ENCODE results near the gene SEMA6D. TPM values are rescaled to one million over a fixed set of nuclear protein-coding genes. Genes with fewer than 3 reads are reported as not detected.

SEMA6D gene
- total and polyA plus RNA-seq, 10 of the 15 experiments (the other 5 are each of a cell fraction or from before 2014, with no cell fraction given), result 0.01 to 0.52 (median 0.09) TPM; not detected in 6

DNA sequence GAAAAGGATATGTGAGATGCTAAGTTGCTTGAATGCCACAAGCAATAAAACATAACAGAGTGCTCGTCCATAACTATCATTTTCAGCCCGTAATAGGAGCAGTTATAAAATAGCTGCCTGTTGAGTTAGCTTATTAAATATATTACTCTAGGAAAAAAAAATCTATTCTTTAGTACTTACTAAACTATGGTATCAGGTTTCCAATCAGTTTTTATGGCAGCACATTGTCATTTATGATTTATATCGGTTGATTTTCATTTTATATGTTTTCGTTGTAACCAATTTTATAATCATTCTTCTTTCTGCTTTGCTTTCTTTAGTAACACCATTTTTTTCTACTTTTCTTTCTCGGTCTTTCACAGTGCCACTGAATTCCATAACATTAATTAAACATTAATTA, 51.9 kb downstream of the SEMA6D start:
- ChIA-PET CTCF (no interaction called here), RAD21 (ENCODE audit: unreplicated experiment) (no interaction called here), POLR2A (no interaction called here), SMC1A (ENCODE audit: uncharacterized antibody, unreplicated experiment) (no interaction called here)
- WGBS (ENCODE audit: insufficient coverage, insufficient replicate concordance, low lambda C conversion rate, missing lambda C conversion rate), result 40% methylated on average over 5 of the region's 5 CpGs
- TF ChIP-seq SPI1 (IDR thresholded peaks at IDR 0.05; ENCODE audit: borderline replicate concordance, insufficient read depth, low read depth, low read length), result no peak
- TF ChIP-seq ZSCAN29 (IDR thresholded peaks at IDR 0.05), result no peak
- TF ChIP-seq HDAC6 (IDR thresholded peaks at IDR 0.05; ENCODE audit: unreplicated experiment), result no peak
- TF ChIP-seq BHLHE40 (IDR thresholded peaks at IDR 0.05; ENCODE audit: borderline replicate concordance in 1 of 2, low read depth in 2 of 2, low read length in 1 of 2), result no peak
- TF ChIP-seq MEF2B (IDR thresholded peaks at IDR 0.05; ENCODE audit: partially characterized antibody, poor library complexity, severe bottlenecking), result no peak
- no peak for TF ChIP-seq BACH1 (IDR thresholded peaks at IDR 0.05; ENCODE audit: borderline replicate concordance)
- TF ChIP-seq HCFC1 (IDR thresholded peaks at IDR 0.05; ENCODE audit: low read length), result no peak
- TF ChIP-seq MXI1 (IDR thresholded peaks at IDR 0.05; ENCODE audit: low read depth, low read length), result no peak
- TF ChIP-seq RCOR1 (conservative IDR thresholded peaks at IDR 0.05; ENCODE audit: low read depth, low read length), result no peak
- TF ChIP-seq PAX8 (IDR thresholded peaks at IDR 0.05), result no peak
- no peak for TF ChIP-seq IKZF1 (conservative IDR thresholded peaks at IDR 0.05)
- TF ChIP-seq, protein P1, sequence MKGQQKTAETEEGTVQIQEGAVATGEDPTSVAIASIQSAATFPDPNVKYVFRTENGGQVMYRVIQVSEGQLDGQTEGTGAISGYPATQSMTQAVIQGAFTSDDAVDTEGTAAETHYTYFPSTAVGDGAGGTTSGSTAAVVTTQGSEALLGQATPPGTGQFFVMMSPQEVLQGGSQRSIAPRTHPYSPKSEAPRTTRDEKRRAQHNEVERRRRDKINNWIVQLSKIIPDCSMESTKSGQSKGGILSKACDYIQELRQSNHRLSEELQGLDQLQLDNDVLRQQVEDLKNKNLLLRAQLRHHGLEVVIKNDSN (IDR thresholded peaks at IDR 0.05; ENCODE audit: borderline replicate concordance, extremely low read length, insufficient read depth, low read depth, low read length), result no peak
- TF ChIP-seq IRF5 (IDR thresholded peaks at IDR 0.05; ENCODE audit: borderline replicate concordance), result no peak
- no peak for TF ChIP-seq SREBF1 (IDR thresholded peaks at IDR 0.05; ENCODE audit: low read length)
- no peak for DNase-seq (ENCODE audit: low read depth, low spot score)
- Histone ChIP-seq H3K27me3 (replicated peaks in 1 of 2; ENCODE audit: control insufficient read depth in 2 of 2, insufficient read depth in 2 of 2, low read length in 1 of 2) (no peaks in the 10 kb centered on the region), H3K4me2 (ENCODE audit: control insufficient read depth, insufficient read depth) (no peak overlapping the region), H3K4me1 (ENCODE audit: control insufficient read depth, insufficient read depth, low read length) (no peaks in the 10 kb centered on the region), H2AFZ (ENCODE audit: control insufficient read depth, low read depth, low read length) (no peak overlapping the region), H4K20me1 (ENCODE audit: control insufficient read depth, insufficient read depth) (no peaks in the 10 kb centered on the region), H3K9me3 (replicated peaks; ENCODE audit: control insufficient read depth, insufficient read depth, low read length) (no peaks in the 10 kb centered on the region; the same call in 2 of the 3 replicates), H3K27ac (ENCODE audit: control insufficient read depth, insufficient read depth) (no peak overlapping the region), H3K79me2 (ENCODE audit: control insufficient read depth, insufficient read depth, low read length) (no peaks in the 10 kb centered on the region), H3K9ac (ENCODE audit: control insufficient read depth, insufficient read depth, low read length) (no peak overlapping the region), H3K4me3 (no peak overlapping the region), H3K36me3 (ENCODE audit: control insufficient read depth in 2 of 2, insufficient read depth in 2 of 2, low read length in 1 of 2) (no peaks in the 10 kb centered on the region)
- intact Hi-C loops (cut with micrococcal nuclease; ENCODE audit: unreplicated experiment) (no loop called here), in situ Hi-C loops (cut with MboI) (no loop called here)
- no TSS peak for BruUV-seq (replicated peaks)
- FAIRE-seq, result no peak
- no peak for ATAC-seq
